NOMO-1 (cell line): ENCODE measurements around the gene C2.
A peak's percentile ranks its signal among the peaks of the same experiment; 100 is the strongest.

Experiments used
- DNase-seq, 2 experiments: peaks; one replicate each; lab custom pipeline; 2025; ENCODE audit not compliant: unreplicated experiment in 2 of 2; lab: John Stamatoyannopoulos, UW

C2 gene

DNA sequence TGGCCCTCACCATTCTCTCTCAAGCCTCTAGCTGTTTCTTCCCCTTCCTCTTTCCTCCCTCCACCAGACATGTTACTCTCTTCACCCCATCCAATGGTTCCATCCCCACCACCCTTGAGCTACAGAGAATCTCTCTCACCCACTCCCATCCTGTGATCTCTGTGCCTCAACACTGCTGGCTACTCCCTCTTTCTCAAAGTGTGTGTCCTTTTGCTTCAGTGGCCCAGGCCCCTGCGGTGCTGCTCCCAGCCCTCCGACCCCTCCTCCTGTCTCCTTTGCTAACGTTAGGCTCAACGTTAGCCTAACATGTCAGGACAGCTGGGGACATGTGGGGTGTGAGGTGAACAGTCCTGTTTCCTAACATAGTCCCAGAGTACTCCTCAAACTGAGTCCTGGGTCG is 25.4 kb downstream of the C2 start:
- no peak for DNase-seq

DNA sequence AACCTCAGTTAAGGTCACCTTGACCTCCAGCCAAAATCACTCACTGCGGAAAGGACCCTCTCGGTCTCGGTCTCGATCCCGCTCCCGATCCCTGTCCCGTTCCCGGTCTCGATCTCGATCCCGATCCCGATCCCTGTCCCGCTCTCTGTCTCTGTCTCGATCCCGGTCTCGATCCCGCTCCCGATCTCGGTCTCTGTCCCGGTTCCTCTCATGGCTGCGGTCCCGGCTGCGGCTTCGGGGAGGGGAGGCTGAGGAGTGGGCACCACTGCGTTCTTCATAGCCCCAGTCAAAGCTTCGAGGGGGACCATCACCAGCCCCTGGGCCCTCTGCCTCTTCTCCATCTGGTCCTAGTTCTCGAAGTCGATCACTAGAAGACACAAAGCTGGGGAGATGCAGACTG is 27.0 kb downstream of the C2 start:
- no peak for DNase-seq

DNA sequence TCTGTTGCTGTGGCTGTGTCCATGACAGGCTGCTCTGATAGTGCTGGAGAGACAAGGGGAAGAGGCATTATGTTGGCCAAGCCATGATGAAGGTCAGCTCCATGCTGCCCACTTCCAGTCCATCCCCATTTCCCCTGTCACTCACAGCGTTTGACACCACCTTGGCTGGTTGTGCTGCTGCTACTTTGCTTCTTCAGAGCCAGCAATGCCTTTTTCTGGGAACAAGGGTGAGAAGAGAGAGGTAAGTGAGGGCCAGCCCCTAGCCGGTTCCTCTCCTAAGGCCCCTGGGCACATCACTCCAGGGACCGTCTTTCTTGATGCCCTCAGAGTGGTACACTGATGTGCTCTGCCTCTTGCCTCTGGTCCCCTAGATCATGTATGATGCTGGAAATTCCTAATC is 29.3 kb downstream of the C2 start:
- DNase-seq, result no peak

DNA sequence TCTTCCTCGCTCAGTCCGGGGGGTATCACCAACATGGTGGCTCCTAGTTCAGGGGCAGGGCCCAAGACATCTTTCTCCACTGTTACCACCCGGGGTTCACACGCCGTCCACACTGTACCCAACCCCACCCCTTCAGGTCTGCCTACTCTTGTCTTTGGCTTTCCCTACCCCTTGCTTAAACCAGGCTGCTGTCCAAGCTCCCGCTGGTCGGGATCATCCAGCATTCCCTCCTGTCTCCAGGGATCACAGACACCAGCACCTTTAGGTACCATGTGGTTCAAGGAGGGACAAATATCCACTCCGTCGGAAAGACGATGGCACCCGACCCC is 30.9 kb downstream of the C2 start:
- DNase-seq, result no peak

DNA sequence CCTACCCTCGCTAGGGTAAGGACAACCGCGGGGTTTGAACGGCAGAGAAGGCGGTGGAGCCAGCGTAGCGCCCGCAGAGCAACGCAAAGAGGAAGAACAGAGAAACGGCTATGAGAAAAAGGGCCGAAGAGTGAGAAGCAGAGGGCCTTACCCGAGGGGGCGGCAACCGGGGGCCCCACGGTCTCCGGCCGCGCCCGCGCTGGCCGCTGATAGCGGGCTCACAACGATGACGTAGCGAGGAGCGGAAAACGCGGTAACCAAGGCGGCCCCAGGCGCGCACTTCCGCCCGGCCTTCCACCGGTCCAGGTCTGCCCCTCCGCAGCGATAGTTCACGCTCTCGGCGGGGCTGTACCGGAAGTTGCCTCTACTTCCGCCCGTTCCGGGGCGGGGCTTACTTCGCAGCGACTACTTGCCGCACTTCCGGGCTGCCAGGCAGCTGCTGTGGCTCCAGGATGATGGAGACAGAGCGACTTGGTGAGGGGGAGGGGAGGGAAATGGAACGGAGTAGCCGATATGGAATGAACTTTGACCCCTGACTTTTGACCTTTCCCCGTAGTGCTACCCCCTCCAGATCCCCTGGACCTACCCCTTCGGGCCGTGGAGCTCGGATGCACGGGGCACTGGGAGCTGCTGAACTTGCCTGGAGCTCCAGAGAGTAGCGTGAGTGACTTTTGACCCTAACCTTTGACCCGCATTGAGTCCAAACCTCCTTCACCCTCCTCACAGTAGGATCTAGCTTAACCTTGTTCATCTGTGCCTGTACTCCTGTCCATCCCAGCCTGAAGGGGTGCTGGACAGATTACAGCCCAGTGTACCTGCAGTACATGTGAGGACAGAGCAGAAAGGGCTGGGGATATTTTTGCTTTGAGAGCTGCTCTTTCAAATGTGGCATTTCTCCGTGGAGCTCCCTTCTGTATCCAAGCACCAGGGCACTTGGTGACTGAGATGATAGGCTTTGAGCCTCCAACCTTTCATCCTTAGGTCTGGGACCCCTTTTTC is 31.5 kb downstream of the C2 start, which contains the start of the genes NELFE and SKIC2:
NELFE (minus strand) TSS at position 231 of the 999 bp plus-strand sequence. CDS start 525 bp downstream, outside the sequence.
SKIC2 (plus strand) TSS at position 435 of the 999 bp plus-strand sequence; CDS start at position 453, 18 bp downstream.
- DNase-seq, result peak; percentile 95 to 97

DNA sequence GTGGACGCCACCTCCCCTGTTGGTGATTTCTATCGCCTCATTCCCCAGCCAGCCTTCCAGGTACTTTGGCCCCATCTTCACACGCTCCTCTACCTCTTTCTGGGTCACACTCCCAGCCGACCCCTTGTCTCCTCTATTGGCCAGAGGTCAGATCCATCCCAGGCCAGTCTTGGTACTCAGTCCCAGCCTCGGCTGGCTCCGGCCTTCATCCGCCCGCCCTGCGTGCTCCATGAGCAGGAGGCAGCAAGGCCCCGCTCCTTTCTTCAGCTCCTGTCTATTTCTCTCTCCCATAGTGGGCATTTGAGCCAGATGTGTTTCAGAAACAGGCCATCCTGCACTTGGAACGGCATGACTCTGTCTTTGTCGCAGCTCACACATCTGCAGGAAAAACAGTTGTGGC is 34.1 kb downstream of the C2 start:
- DNase-seq, result no peak

- DNase-seq, result no peak
Measured at GRCh38 chr6:31963921-31964320, 36.4 kb downstream of the C2 start.

GRCh38 chr6:31965700-31966099 is 38.2 kb downstream of the C2 start:
- no peak for DNase-seq

DNA sequence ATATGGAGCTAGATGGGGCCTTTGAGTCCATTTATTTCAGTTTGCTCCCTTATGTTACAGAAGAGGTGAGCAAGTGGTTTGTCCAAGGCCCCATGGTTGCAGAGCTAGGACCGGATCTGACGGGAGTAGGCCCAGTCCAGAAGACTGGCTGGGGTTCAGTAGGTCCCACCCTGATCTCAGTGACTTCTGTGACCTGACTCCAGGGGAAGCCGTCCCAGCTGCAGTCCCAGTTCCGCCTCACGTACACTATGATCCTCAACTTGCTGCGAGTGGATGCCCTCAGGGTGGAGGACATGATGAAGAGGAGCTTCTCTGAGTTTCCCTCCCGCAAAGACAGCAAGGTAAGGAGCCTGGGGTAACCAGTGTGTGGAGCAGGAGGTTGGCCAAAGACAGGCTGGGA is 39.0 kb downstream of the C2 start:
- DNase-seq, result no peak

DNA sequence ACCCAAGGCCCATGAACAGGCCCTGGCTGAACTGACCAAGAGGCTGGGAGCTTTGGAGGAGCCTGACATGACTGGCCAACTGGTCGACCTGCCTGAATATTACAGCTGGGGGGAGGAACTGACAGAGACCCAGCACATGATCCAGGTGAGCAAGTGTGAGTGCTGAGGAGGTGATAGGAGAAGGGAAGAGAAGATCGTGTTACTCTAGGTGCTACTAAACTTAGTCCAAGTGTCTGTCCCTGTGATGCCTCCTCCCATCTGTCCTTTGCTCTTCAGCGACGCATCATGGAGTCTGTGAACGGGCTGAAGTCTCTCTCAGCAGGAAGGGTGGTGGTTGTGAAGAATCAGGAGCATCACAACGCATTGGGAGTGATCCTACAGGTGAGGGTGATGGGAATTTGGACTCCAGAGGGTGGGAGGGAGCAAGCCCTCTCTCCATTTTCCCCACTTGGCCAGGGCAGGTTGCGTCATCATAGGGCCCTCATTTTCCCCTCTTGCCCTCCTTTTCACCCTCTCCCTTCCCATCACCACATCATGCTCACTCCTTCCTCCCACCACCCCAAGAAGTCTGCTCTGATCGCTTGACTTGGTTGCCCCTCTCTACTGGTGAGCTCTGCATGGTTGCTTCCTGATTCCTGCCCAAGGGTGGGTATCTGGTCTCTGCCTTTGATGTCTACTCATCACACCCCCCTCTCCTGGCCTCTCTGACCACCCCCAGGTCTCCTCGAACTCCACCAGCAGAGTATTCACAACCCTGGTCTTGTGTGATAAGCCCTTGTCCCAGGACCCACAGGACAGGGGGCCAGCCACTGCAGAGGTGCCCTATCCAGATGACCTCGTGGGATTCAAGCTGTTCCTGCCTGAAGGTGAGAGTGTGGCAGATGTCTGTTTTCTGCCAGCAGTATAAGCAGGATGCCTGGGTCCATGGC is 39.7 kb downstream of the C2 start:
- DNase-seq, result no peak

GRCh38 chr6:31967926-31968320 is 40.4 kb downstream of the C2 start:
- DNase-seq, result no peak

GRCh38 chr6:31968326-31968725 is 40.8 kb downstream of the C2 start:
- DNase-seq, result no peak

- DNase-seq, result no peak
Measured at GRCh38 chr6:31968791-31969711, 41.5 kb downstream of the C2 start.

- no peak for DNase-seq
Measured at GRCh38 chr6:31969712-31970603, 42.4 kb downstream of the C2 start.

- DNase-seq, result no peak
Measured at GRCh38 chr6:31970604-31971271, 43.2 kb downstream of the C2 start.

GRCh38 chr6:31971279-31971992 is 43.9 kb downstream of the C2 start:
- no peak for DNase-seq

- peak; percentile 96 to 99 for DNase-seq
Measured at GRCh38 chr6:31971993-31972708, 44.6 kb downstream of the C2 start, which contains the start of gene DXO. DXO (minus strand) TSS chr6:31972138; CDS start chr6:31971675, 463 bp downstream.
